A549 (cell line): ENCODE data around the gene NEU4. TPM values are rescaled to one million over a fixed set of nuclear protein-coding genes. Genes with fewer than 3 reads are reported as not detected.

Experiments used
- ATAC-seq, 2 experiments: fragments of 200-7000 bp in 1 of 2; fragments of >200 bp in 1 of 2; cut with Nextera tagmentation in 1 of 2; cut with Tn5 transposase in 1 of 2; 3 replicates each; pipeline versions ENCODE4 v1.8.0 to v1.9.1; 2018 to 2020; ENCODE audit warnings: mild to moderate bottlenecking in 1 of 2, moderate library complexity in 1 of 2
- CTCF ChIA-PET: fragments of 300-600 bp; sonication (Branson Sonifier 250); formaldehyde crosslinking; extraction: SDS; loops from one replicate; lab custom pipeline; 2021; ENCODE audit warnings: antibody characterized with exemption, inconsistent platforms; lab: Yijun Ruan, JAX
- POLR2A ChIA-PET: fragments of 350-600 bp; formaldehyde crosslinking; extraction: SDS; loops from one replicate; lab custom pipeline; 2021; ENCODE audit warnings: antibody characterized with exemption, inconsistent platforms; lab: Yijun Ruan, JAX
- DNase-seq, 2 experiments: peaks; one replicate each; pipeline versions ENCODE4 v3.0.0 to v3.0.0-alpha.2; 2011 to 2016; ENCODE audit warnings: low read depth in 1 of 2, low spot score in 1 of 2
- FAIRE-seq: peaks from 2 replicates; lab custom pipeline; 2011; peaks lifted over from hg19 to GRCh38; lab: Jason Lieb, UNC
- H3K27ac ChIP-seq, 2 experiments: fragments of >200 bp; sonication (Bioruptor Twin); formaldehyde crosslinking; 3 replicates each; pipeline ENCODE4 v1.5.1; 2016 to 2017
- H3K4me1 ChIP-seq: fragments of >200 bp; sonication (Bioruptor Twin); formaldehyde crosslinking; 3 replicates; pipeline ENCODE4 v1.6.1; 2016
- H3K4me2 ChIP-seq: fragments of >200 bp; sonication (Bioruptor Twin); formaldehyde crosslinking; 3 replicates; pipeline ENCODE4 v1.6.1; 2016
- H3K4me3 ChIP-seq: fragments of >200 bp; sonication (Bioruptor Twin); formaldehyde crosslinking; 3 replicates; pipeline ENCODE4 v1.5.1; 2016
- H3K9me3 ChIP-seq: fragments of >200 bp; sonication (Bioruptor Twin); formaldehyde crosslinking; 3 replicates; pipeline ENCODE4 v1.6.1; 2016
- BHLHE40 ChIP-seq: IDR thresholded peaks from 2 replicates; pipeline ENCODE4 v1.6.1; 2012; ENCODE audit warnings: low read depth, low read length, inconsistent platforms
- FOSB ChIP-seq: fragments of 250-450 bp; sonication (Bioruptor Pico); IDR thresholded peaks from 2 replicates; pipeline ENCODE4 v1.5.0; 2020; ENCODE audit warnings: mild to moderate bottlenecking, moderate library complexity
- HOXB13 ChIP-seq: fragments of 250-450 bp; sonication (Bioruptor Pico); IDR thresholded peaks from 2 replicates; pipeline ENCODE4 v1.5.0; 2020; ENCODE audit warnings: low read depth, mild to moderate bottlenecking, moderate library complexity
- HOXB5 ChIP-seq: fragments of 250-450 bp; sonication (Bioruptor Pico); IDR thresholded peaks from 2 replicates; pipeline ENCODE4 v1.5.0; 2020; ENCODE audit warnings: mild to moderate bottlenecking, moderate library complexity
- KDM1A ChIP-seq: fragments of 200-600 bp; sonication (generic); IDR thresholded peaks from 2 replicates; pipeline ENCODE4 v1.6.1; 2016; ENCODE audit warnings: low read depth, mild to moderate bottlenecking
- MYC ChIP-seq: IDR thresholded peaks from 2 replicates; pipeline ENCODE4 v1.6.1; 2012; ENCODE audit warnings: mild to moderate bottlenecking, inconsistent platforms, low read length, improper control_type of control experiment, borderline replicate concordance
- PHF8 ChIP-seq: fragments of 200-600 bp; sonication (generic); IDR thresholded peaks from 2 replicates; pipeline ENCODE4 v1.6.1; 2016; ENCODE audit warnings: low read depth, mild to moderate bottlenecking, antibody characterized with exemption, moderate library complexity, borderline replicate concordance
- RARB ChIP-seq: fragments of 250-450 bp; sonication (Bioruptor Pico); IDR thresholded peaks from 2 replicates; pipeline ENCODE4 v1.8.0; 2021; ENCODE audit warnings: mild to moderate bottlenecking, moderate library complexity
- SMC3 ChIP-seq: fragments of >200 bp; sonication (Bioruptor Twin); formaldehyde crosslinking; IDR thresholded peaks from 3 replicates; pipeline ENCODE4 v1.6.1; 2018; ENCODE audit warnings: inconsistent platforms
- TFCP2L1 ChIP-seq: fragments of 250-450 bp; sonication (Bioruptor Pico); IDR thresholded peaks from 2 replicates; pipeline ENCODE4 v1.5.0; 2021; ENCODE audit warnings: mild to moderate bottlenecking
- ZFP36 ChIP-seq: fragments of 450-650 bp; IDR thresholded peaks from 2 replicates; pipeline ENCODE4 v1.6.1; 2014; ENCODE audit warnings: borderline replicate concordance; ENCODE audit not compliant: partially characterized antibody
- WGBS: methylation state at CpG from one replicate; pipeline ENCODE4 v1.1.6; 2017; ENCODE audit errors: missing lambda C conversion rate; 5-methylcytosine and 5-hydroxymethylcytosine counted together
- polyA plus RNA-seq, 4 experiments: library from polyadenylated mRNA; depleted of rRNA in 3 of 4; stranded (reverse); fragments of >200 nt; fragmentation: RNase III in 1 of 4; extraction: RNeasy Plus Mini Kit Qiagen cat#74134 plus additional on column Dnase treatment in 1 of 4; gene quantifications; 2 replicates in 3 of 4; 3 replicates in 1 of 4; pipeline ENCODE4 v1.2.3, GENCODE V29; 2011 to 2017
- TF ChIP-seq, protein P1 (sequence below): fragments of 200-600 bp; sonication (generic); IDR thresholded peaks from 2 replicates; pipeline ENCODE4 v1.6.1; 2016; ENCODE audit warnings: antibody characterized with exemption, mild to moderate bottlenecking, moderate library complexity
- TF ChIP-seq, protein P2 (sequence below): fragments of 150-350 bp; IDR thresholded peaks from 2 replicates; pipeline ENCODE4 v1.6.1; 2014; ENCODE audit warnings: low read depth, mild to moderate bottlenecking, low read length

Gene NEU4
- polyA plus RNA-seq, 2 of the 4 experiments (the other 2 are of a cell fraction), result 0.13 to 0.19 TPM

GRCh38 chr2:241852981-241853631 is 44.1 kb downstream of the NEU4 start (continued):
- TF ChIP-seq, protein P1, sequence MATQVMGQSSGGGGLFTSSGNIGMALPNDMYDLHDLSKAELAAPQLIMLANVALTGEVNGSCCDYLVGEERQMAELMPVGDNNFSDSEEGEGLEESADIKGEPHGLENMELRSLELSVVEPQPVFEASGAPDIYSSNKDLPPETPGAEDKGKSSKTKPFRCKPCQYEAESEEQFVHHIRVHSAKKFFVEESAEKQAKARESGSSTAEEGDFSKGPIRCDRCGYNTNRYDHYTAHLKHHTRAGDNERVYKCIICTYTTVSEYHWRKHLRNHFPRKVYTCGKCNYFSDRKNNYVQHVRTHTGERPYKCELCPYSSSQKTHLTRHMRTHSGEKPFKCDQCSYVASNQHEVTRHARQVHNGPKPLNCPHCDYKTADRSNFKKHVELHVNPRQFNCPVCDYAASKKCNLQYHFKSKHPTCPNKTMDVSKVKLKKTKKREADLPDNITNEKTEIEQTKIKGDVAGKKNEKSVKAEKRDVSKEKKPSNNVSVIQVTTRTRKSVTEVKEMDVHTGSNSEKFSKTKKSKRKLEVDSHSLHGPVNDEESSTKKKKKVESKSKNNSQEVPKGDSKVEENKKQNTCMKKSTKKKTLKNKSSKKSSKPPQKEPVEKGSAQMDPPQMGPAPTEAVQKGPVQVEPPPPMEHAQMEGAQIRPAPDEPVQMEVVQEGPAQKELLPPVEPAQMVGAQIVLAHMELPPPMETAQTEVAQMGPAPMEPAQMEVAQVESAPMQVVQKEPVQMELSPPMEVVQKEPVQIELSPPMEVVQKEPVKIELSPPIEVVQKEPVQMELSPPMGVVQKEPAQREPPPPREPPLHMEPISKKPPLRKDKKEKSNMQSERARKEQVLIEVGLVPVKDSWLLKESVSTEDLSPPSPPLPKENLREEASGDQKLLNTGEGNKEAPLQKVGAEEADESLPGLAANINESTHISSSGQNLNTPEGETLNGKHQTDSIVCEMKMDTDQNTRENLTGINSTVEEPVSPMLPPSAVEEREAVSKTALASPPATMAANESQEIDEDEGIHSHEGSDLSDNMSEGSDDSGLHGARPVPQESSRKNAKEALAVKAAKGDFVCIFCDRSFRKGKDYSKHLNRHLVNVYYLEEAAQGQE, result no peak
- TF ChIP-seq TFCP2L1 (CRISPR knock-in tag) (no peak), FOSB (CRISPR knock-in tag) (no peak)

DNA sequence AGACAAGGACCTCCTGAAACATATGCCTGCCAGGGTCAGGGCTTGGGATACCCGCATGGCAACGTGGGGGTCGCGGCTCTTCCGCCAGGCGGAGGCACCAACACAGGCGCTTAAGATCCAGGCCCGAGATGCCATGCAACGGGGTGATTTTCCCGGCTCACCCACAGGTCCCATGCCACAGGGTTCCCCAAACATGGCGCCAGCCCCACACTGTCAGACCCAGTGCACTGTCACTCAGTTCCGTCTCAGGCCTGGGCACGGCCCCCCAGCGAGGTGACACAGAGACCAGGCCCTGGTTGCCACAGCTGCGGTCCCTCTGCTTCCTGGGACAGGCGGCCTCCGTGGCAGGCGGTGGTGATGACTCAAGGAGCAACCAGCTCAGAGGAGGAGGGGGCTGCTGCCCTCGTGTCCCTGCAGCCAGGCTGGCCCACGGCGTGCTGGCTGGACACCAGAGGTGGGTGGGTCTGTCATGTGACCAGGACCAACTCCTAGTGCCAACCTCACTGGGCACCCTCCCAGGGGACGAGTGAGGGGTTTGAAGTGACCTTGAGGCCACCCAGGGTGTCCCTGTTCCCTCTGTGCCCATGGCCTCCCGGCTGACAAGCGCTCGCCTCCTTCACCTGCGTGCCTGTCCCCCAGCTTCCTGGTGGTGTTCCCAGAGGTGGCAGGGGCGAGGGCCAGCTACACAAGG is 44.8 kb downstream of the NEU4 start:
- POLR2A ChIA-PET, result no interaction called here
- CTCF ChIA-PET, result interaction anchor here (1.1 to 1.9 kb wide), 3 partner anchors 9 to 25 kb away, joined by 3 to 5 read pairs (median 4); no protein-coding TSS in a partner anchor
- WGBS, result 72% methylated on average over 11 of the region's 27 CpGs
- ATAC-seq (no peak), DNase-seq (no peak), FAIRE-seq (no peak)
- H3K4me1 ChIP-seq, result no peaks in the 10 kb centered on the region
- no peak overlapping the region for H3K4me3 ChIP-seq
- H3K4me2 ChIP-seq, result no peak overlapping the region
- no peaks in the 10 kb centered on the region for H3K9me3 ChIP-seq
- H3K27ac ChIP-seq, result no peak overlapping the region
- TF ChIP-seq HOXB13 (CRISPR knock-in tag), result no peak
- no peak for TF ChIP-seq SMC3
- TF ChIP-seq ZFP36, result no peak
- TF ChIP-seq KDM1A, result no peak
- no peak for TF ChIP-seq MYC

DNA sequence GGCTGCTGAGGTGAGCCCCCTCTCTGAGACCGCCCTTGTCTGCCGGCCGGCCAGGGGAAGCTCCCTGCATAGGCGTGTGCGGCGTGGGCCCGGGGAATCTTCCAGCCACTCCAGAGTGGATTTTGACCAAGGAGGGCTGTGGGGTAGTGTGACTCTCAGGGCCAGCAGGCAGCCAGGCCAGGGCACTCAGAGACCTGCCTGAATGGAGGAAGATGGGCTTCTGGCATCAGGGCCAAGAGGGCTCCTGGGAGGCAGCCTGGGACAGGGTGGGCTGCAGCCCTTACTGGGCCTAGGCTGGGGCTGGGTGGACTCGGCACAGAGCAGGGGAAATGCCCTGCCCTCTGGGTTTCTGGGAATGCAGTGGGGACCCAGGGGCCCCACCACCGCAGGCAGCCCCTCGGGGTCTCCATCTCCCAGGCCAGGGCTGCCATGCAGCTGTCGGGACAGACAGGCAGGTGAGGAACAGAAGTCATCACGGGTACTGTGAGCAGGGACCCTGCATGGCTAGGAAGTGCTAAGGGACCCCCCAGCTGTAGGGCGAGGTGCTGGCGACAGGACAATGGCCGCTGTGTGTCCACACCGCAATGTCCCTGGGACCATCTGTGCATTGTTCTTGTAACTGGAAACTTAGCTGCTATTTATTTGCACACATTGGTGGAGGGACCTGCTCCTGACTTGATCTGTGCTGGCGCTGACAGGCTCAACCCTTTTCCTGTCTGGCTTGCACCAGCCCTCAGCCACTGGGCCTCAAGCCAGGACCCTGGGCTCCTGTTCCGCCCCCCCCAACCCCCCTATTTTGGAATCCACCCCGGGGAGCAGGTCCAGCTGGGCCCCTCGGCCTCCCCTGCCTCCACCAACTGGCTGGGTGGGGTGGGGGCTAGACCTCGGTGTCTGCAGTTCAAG is 45.6 kb downstream of the NEU4 start:
- TF ChIP-seq BHLHE40 (no peak), RARB (CRISPR knock-in tag) (no peak), TFCP2L1 (CRISPR knock-in tag) (no peak), HOXB5 (CRISPR knock-in tag) (no peak), PHF8 (no peak)
- TF ChIP-seq, protein P2, sequence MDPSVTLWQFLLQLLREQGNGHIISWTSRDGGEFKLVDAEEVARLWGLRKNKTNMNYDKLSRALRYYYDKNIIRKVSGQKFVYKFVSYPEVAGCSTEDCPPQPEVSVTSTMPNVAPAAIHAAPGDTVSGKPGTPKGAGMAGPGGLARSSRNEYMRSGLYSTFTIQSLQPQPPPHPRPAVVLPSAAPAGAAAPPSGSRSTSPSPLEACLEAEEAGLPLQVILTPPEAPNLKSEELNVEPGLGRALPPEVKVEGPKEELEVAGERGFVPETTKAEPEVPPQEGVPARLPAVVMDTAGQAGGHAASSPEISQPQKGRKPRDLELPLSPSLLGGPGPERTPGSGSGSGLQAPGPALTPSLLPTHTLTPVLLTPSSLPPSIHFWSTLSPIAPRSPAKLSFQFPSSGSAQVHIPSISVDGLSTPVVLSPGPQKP, result no peak
- Histone ChIP-seq H3K9me3 (no peaks in the 10 kb centered on the region), H3K4me3 (no peak overlapping the region), H3K4me2 (no peak overlapping the region), H3K4me1 (no peaks in the 10 kb centered on the region), H3K27ac (no peak overlapping the region)
- WGBS, result 65% methylated on average over 9 of the region's 21 CpGs
- ATAC-seq (no peak), FAIRE-seq (no peak), DNase-seq (no peak)
- POLR2A ChIA-PET, result no interaction called here
- CTCF ChIA-PET, result interaction anchor here (1.1 to 1.9 kb wide), 3 partner anchors 10 to 24 kb away, joined by 3 to 5 read pairs (median 4); no protein-coding TSS in a partner anchor
